ENCODE results near the gene SGPP1. TPM values are rescaled to one million over a fixed set of nuclear protein-coding genes. Genes with fewer than 3 reads are reported as not detected.
"Not testable (repeated sequence)": the region's sequence is repeated elsewhere in the genome, so short reads cannot be mapped to it uniquely, and the experiment has no call there.

Gene SGPP1
- total RNA-seq, 1 donor from 2014 or later: 9.5 TPM

GRCh38 chr14:63673886-63674497, 53.9 kb downstream of the SGPP1 start:
- DNase-seq (ENCODE audit: low read depth in 2 of 2): no peak

- no peak for DNase-seq (ENCODE audit: low read depth in 2 of 2)
These were observed 54.6 kb downstream of the SGPP1 start for GRCh38 chr14:63673255-63673654.

GRCh38 chr14:63672417-63673180, 55.3 kb downstream of the SGPP1 start:
- DNase-seq (ENCODE audit: low read depth in 2 of 2): no peak

- no peak for DNase-seq (ENCODE audit: low read depth in 2 of 2)
These were observed 55.9 kb downstream of the SGPP1 start for GRCh38 chr14:63671987-63672386.

- no peak for DNase-seq (ENCODE audit: low read depth in 2 of 2)
These were observed 57.2 kb downstream of the SGPP1 start for GRCh38 chr14:63670692-63671091.

- no peak for DNase-seq (ENCODE audit: low read depth in 2 of 2)
These were observed 61.5 kb downstream of the SGPP1 start for GRCh38 chr14:63666335-63666734.

- peak; percentile 2 to 5 for DNase-seq (ENCODE audit: low read depth in 2 of 2)
These were observed 64.2 kb downstream of the SGPP1 start for GRCh38 chr14:63663428-63664341.

GRCh38 chr14:63662776-63663175, 65.1 kb downstream of the SGPP1 start:
- no peak for DNase-seq (ENCODE audit: low read depth in 2 of 2)

- DNase-seq (ENCODE audit: low read depth in 2 of 2): not testable (repeated sequence)
These were observed 66.0 kb downstream of the SGPP1 start for GRCh38 chr14:63661881-63662280.

GRCh38 chr14:63659726-63660125, 68.1 kb downstream of the SGPP1 start:
- no peak for DNase-seq (ENCODE audit: low read depth in 2 of 2)

- DNase-seq (ENCODE audit: low read depth in 2 of 2): no peak
These were observed 71.7 kb downstream of the SGPP1 start for GRCh38 chr14:63656194-63656593.

GRCh38 chr14:63654936-63655335, 72.9 kb downstream of the SGPP1 start:
- no peak for DNase-seq (ENCODE audit: low read depth in 2 of 2)

GRCh38 chr14:63654346-63654745, 73.5 kb downstream of the SGPP1 start:
- DNase-seq (ENCODE audit: low read depth in 2 of 2): no peak

GRCh38 chr14:63652406-63652805, 75.5 kb downstream of the SGPP1 start:
- no peak for DNase-seq (ENCODE audit: low read depth in 2 of 2)

- no peak for DNase-seq (ENCODE audit: low read depth in 2 of 2)
These were observed 77.5 kb downstream of the SGPP1 start for GRCh38 chr14:63650256-63650952.

GRCh38 chr14:63647696-63648410, 80.0 kb downstream of the SGPP1 start:
- DNase-seq (ENCODE audit: low read depth in 2 of 2): no peak

GRCh38 chr14:63644741-63645140, 83.1 kb downstream of the SGPP1 start:
- no peak for DNase-seq (ENCODE audit: low read depth in 2 of 2)

- peak; percentile 5 to 18 for DNase-seq (ENCODE audit: low read depth in 2 of 2)
These were observed 85.0 kb downstream of the SGPP1 start for GRCh38 chr14:63642656-63643382.

- DNase-seq (ENCODE audit: low read depth in 2 of 2): peak; percentile 96 to 97
These were observed 85.6 kb downstream of the SGPP1 start for GRCh38 chr14:63642229-63642611.
